ENCODE data around the gene PDE5A. TPM values are rescaled to one million over a fixed set of nuclear protein-coding genes. Genes with fewer than 3 reads are reported as not detected.

Gene PDE5A
- total RNA-seq, 1 experiment from 2014 or later = 5.0 TPM

DNA sequence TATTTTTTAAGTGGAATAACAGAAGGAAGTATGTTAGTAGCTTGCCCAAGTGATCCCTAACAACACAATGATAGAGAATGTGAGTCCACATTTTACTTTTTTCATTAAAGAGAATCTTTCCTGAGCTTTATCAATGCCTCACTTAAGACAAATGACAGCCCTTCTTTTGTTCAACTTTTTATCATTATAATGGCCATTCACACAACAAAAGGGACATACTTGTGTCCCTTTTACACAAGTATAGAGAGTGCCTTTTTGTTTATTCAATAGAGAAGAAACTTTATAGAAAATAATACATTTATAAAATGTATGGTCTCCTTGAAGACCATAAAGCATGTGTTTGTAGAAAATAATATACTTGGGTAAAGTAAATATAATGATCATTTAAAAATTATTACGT is 96.3 kb downstream of the PDE5A start:
- ChIA-PET CTCF (no interaction called here), POLR2A (interaction anchor here (0.6 kb wide), 1 partner anchor 46 kb away, joined by 4 read pairs; no protein-coding TSS in a partner anchor), RAD21 (ENCODE audit: low non-redundant PET in 1 of 2, low total read pairs in 2 of 2, uncharacterized antibody in 2 of 2, unreplicated experiment in 2 of 2) (no interaction called here)
- no TSS peak for BruUV-seq (replicated peaks)
- Histone ChIP-seq H3K4me3 (replicated peaks in 1 of 2; ENCODE audit: low read depth in 1 of 2, low read length in 2 of 2) (no peak overlapping the region), H3K79me2 (ENCODE audit: insufficient read depth, low read length) (no peaks in the 10 kb centered on the region), H3K9me2 (ENCODE audit: insufficient read depth) (no peaks in the 10 kb centered on the region), H4K20me1 (ENCODE audit: insufficient read depth) (no peaks in the 10 kb centered on the region), H3K27ac (ENCODE audit: low read depth, low read length) (no peak overlapping the region), H3K36me3 (ENCODE audit: control insufficient read depth in 1 of 2, insufficient read depth in 2 of 2, low read length in 2 of 2) (no peaks in the 10 kb centered on the region), H3K4me2 (ENCODE audit: low read length) (no peak overlapping the region), H3K9me3 (ENCODE audit: control insufficient read depth in 1 of 2, insufficient read depth in 1 of 2, low read depth in 1 of 2, low read length in 2 of 2) (no peaks in the 10 kb centered on the region), H3K27me3 (ENCODE audit: insufficient read depth, low read length) (no peaks in the 10 kb centered on the region), H2AFZ (ENCODE audit: low read depth, low read length, poor library complexity, severe bottlenecking) (no peak overlapping the region), H3K9ac (ENCODE audit: low read length) (no peak overlapping the region), H3K4me1 (ENCODE audit: control insufficient read depth in 1 of 2, insufficient read depth in 2 of 2, low read length in 2 of 2) (no peaks in the 10 kb centered on the region)
- intact Hi-C loops (cut with micrococcal nuclease) = no loop called here
- no peak for ATAC-seq
- TF ChIP-seq ZBTB33 (IDR thresholded peaks at IDR 0.05; ENCODE audit: extremely low read depth, insufficient replicate concordance, low read length) (no peak), EZH2phosphoT487 (IDR thresholded peaks at IDR 0.05; ENCODE audit: borderline replicate concordance) (no peak), SRF (IDR thresholded peaks at IDR 0.05; ENCODE audit: low read depth) (no peak), JUND (IDR thresholded peaks at IDR 0.05) (no peak), POLR2A (IDR thresholded peaks at IDR 0.05; ENCODE audit: borderline replicate concordance, extremely low read depth, insufficient read depth, insufficient read length) (no peak), ZFX (IDR thresholded peaks at IDR 0.05) (no peak), MAX (IDR thresholded peaks at IDR 0.05) (no peak), ATF3 (IDR thresholded peaks at IDR 0.05) (no peak), SP1 (IDR thresholded peaks at IDR 0.05; ENCODE audit: low read depth) (no peak), TCF7L2 (IDR thresholded peaks at IDR 0.05; ENCODE audit: borderline replicate concordance, extremely low read depth, insufficient read depth, insufficient read length) (no peak), POLR2AphosphoS5 (IDR thresholded peaks at IDR 0.05; ENCODE audit: low read depth, low read length) (no peak), ELF1 (IDR thresholded peaks at IDR 0.05; ENCODE audit: borderline replicate concordance, low read depth) (no peak), CBX3 (IDR thresholded peaks at IDR 0.05; ENCODE audit: low read depth) (no peak)
- TF ChIP-seq, protein P1, sequence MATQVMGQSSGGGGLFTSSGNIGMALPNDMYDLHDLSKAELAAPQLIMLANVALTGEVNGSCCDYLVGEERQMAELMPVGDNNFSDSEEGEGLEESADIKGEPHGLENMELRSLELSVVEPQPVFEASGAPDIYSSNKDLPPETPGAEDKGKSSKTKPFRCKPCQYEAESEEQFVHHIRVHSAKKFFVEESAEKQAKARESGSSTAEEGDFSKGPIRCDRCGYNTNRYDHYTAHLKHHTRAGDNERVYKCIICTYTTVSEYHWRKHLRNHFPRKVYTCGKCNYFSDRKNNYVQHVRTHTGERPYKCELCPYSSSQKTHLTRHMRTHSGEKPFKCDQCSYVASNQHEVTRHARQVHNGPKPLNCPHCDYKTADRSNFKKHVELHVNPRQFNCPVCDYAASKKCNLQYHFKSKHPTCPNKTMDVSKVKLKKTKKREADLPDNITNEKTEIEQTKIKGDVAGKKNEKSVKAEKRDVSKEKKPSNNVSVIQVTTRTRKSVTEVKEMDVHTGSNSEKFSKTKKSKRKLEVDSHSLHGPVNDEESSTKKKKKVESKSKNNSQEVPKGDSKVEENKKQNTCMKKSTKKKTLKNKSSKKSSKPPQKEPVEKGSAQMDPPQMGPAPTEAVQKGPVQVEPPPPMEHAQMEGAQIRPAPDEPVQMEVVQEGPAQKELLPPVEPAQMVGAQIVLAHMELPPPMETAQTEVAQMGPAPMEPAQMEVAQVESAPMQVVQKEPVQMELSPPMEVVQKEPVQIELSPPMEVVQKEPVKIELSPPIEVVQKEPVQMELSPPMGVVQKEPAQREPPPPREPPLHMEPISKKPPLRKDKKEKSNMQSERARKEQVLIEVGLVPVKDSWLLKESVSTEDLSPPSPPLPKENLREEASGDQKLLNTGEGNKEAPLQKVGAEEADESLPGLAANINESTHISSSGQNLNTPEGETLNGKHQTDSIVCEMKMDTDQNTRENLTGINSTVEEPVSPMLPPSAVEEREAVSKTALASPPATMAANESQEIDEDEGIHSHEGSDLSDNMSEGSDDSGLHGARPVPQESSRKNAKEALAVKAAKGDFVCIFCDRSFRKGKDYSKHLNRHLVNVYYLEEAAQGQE (IDR thresholded peaks at IDR 0.05; ENCODE audit: low read depth) = no peak
- TF ChIP-seq, protein P2, sequence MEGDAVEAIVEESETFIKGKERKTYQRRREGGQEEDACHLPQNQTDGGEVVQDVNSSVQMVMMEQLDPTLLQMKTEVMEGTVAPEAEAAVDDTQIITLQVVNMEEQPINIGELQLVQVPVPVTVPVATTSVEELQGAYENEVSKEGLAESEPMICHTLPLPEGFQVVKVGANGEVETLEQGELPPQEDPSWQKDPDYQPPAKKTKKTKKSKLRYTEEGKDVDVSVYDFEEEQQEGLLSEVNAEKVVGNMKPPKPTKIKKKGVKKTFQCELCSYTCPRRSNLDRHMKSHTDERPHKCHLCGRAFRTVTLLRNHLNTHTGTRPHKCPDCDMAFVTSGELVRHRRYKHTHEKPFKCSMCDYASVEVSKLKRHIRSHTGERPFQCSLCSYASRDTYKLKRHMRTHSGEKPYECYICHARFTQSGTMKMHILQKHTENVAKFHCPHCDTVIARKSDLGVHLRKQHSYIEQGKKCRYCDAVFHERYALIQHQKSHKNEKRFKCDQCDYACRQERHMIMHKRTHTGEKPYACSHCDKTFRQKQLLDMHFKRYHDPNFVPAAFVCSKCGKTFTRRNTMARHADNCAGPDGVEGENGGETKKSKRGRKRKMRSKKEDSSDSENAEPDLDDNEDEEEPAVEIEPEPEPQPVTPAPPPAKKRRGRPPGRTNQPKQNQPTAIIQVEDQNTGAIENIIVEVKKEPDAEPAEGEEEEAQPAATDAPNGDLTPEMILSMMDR (IDR thresholded peaks at IDR 0.05 in 2 of 3, conservative IDR thresholded peaks at IDR 0.05 in 1 of 3; ENCODE audit: borderline replicate concordance in 1 of 3, insufficient read depth in 1 of 3, low read depth in 2 of 3, low read length in 2 of 3) = no peak
- no peak for DNase-seq (ENCODE audit: low read depth, low spot score)
